ENCODE data around the gene HECW1. TPM values are rescaled to one million over a fixed set of nuclear protein-coding genes. Genes with fewer than 3 reads are reported as not detected.

HECW1 gene
- total and polyA plus RNA-seq, 2 of the 13 experiments (the other 11 are each of a cell fraction or from before 2014, with no cell fraction given) = not detected

- TF ChIP-seq ZNF318 (CRISPR knock-in tag; IDR thresholded peaks at IDR 0.05) = no peak
- no peak for TF ChIP-seq NCOR1 (IDR thresholded peaks at IDR 0.05; ENCODE audit: borderline replicate concordance, low read length)
- peak; percentile 69; the same call in 1 of the 2 replicates for TF ChIP-seq SMAD3 (CRISPR knock-in tag; IDR thresholded peaks at IDR 0.05)
- no peak for TF ChIP-seq ZNF503 (CRISPR knock-in tag; IDR thresholded peaks at IDR 0.05)
- no peak for TF ChIP-seq TP53 (CRISPR knock-in tag; conservative IDR thresholded peaks at IDR 0.05)
- TF ChIP-seq, protein P1, sequence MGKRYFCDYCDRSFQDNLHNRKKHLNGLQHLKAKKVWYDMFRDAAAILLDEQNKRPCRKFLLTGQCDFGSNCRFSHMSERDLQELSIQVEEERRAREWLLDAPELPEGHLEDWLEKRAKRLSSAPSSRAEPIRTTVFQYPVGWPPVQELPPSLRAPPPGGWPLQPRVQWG (CRISPR knock-in tag; IDR thresholded peaks at IDR 0.05; ENCODE audit: borderline replicate concordance, low read depth) = no peak
- TF ChIP-seq, protein P2, sequence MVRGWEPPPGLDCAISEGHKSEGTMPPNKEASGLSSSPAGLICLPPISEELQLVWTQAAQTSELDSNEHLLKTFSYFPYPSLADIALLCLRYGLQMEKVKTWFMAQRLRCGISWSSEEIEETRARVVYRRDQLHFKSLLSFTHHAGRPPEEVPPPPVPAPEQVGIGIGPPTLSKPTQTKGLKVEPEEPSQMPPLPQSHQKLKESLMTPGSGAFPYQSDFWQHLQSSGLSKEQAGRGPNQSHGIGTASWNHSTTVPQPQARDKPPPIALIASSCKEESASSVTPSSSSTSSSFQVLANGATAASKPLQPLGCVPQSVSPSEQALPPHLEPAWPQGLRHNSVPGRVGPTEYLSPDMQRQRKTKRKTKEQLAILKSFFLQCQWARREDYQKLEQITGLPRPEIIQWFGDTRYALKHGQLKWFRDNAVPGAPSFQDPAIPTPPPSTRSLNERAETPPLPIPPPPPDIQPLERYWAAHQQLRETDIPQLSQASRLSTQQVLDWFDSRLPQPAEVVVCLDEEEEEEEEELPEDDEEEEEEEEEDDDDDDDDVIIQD (CRISPR knock-in tag; IDR thresholded peaks at IDR 0.05; ENCODE audit: low read depth) = peak; percentile 46; the same call in 1 of the 2 replicates
- TF ChIP-seq HNF4A (CRISPR knock-in tag; IDR thresholded peaks at IDR 0.05) = no peak
- TF ChIP-seq ZNF224 (CRISPR knock-in tag; IDR thresholded peaks at IDR 0.05) = no peak; the same call in 1 of the 2 replicates
- TF ChIP-seq IRF2 (CRISPR knock-in tag; IDR thresholded peaks at IDR 0.05) = peak; percentile 74
- TF ChIP-seq ZNF577 (CRISPR knock-in tag; IDR thresholded peaks at IDR 0.05; ENCODE audit: borderline replicate concordance, low read depth) = no peak
- TF ChIP-seq MAFK (conservative IDR thresholded peaks at IDR 0.05 in 1 of 2, IDR thresholded peaks at IDR 0.05 in 1 of 2; ENCODE audit: low read length in 2 of 2) = no peak
- no peak for TF ChIP-seq ZFP36L2 (CRISPR knock-in tag; IDR thresholded peaks at IDR 0.05)
- TF ChIP-seq CEBPG (CRISPR knock-in tag; IDR thresholded peaks at IDR 0.05) = peak; percentile 9; the same call in 1 of the 2 replicates
- no peak for TF ChIP-seq ATF7 (IDR thresholded peaks at IDR 0.05)
- no peak for TF ChIP-seq ATF7 (CRISPR knock-in tag; IDR thresholded peaks at IDR 0.05)
- no peak for TF ChIP-seq DPF2 (CRISPR knock-in tag; IDR thresholded peaks at IDR 0.05; ENCODE audit: borderline replicate concordance, low read depth)
- TF ChIP-seq ZNF878 (CRISPR knock-in tag; IDR thresholded peaks at IDR 0.05) = no peak
Observed at GRCh38 chr7:43582503-43583423, 470.3 kb downstream of the HECW1 start, which contains the start of gene STK17A (continued).

Data from HepG2 (cell line).